Testis (tissue), 2 donors: Measurements from ENCODE around the gene ARF3.

Experiments
- POLR2A ChIP-seq: fragments of 450-650 bp; IDR thresholded peaks from one replicate; pipeline ENCODE4 v1.6.1; 2017; ENCODE audit warnings: antibody characterized with exemption, mild to moderate bottlenecking, moderate library complexity
- TF ChIP-seq, protein P1 (sequence below), 3 experiments: fragments of 450-650 bp in 2 of 3; fragments of 200-600 bp in 1 of 3; sonication (generic) in 1 of 3; IDR thresholded peaks; one replicate each; pipeline ENCODE4 v1.5.1; 2016 to 2019; ENCODE audit warnings: antibody characterized with exemption in 3 of 3, mild to moderate bottlenecking in 2 of 3, moderate library complexity in 1 of 3

DNA sequence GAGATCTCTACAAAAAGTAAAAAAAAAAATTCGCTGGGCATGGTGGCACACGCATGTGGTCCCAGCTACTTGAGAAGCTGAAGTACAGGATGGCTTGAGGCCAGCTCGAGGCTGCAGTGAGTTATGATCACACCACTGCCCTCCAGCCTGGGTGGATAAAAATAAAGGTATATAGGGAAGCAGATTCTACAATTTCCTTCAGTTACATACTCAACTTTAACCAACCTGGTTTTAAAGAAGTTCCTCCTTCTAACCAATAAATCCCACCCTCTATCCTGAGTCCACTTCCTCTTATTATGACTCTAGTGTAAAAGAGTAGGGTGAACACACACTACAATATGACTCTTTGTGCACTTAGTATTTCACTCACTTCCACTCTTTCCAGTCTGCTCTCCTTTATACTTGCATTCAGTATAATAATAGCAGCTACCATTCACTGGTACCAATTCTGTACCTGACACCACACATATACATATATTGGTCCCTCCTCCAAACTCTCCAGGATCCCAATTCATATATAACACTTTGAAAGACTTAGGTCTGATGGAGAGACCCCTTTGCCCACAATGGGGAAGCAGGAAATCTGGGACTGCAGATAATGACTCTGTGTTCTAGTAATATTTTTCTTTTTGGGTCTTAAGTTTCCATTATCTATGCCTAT lies 2.3 kb downstream of the ARF3 start:
- TF ChIP-seq, protein P1, sequence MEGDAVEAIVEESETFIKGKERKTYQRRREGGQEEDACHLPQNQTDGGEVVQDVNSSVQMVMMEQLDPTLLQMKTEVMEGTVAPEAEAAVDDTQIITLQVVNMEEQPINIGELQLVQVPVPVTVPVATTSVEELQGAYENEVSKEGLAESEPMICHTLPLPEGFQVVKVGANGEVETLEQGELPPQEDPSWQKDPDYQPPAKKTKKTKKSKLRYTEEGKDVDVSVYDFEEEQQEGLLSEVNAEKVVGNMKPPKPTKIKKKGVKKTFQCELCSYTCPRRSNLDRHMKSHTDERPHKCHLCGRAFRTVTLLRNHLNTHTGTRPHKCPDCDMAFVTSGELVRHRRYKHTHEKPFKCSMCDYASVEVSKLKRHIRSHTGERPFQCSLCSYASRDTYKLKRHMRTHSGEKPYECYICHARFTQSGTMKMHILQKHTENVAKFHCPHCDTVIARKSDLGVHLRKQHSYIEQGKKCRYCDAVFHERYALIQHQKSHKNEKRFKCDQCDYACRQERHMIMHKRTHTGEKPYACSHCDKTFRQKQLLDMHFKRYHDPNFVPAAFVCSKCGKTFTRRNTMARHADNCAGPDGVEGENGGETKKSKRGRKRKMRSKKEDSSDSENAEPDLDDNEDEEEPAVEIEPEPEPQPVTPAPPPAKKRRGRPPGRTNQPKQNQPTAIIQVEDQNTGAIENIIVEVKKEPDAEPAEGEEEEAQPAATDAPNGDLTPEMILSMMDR (IDR thresholded peaks at IDR 0.05) = no peak
- no peak for TF ChIP-seq POLR2A
